ENCODE data around the gene ATP5PD. TPM values are rescaled to one million over a fixed set of nuclear protein-coding genes. Genes with fewer than 3 reads are reported as not detected.

ATP5PD gene
- total and polyA plus RNA-seq, 2 of the 13 experiments (the other 11 are each of a cell fraction or from before 2014, with no cell fraction given), result 158 to 428 TPM

GRCh38 chr17:75096082-75096625 is 49.4 kb upstream of the ATP5PD start:
- no peaks in the 10 kb centered on the region; the same call in 1 of the 2 replicates for H4K20me1 ChIP-seq (ENCODE audit: insufficient read depth, low read length)
- H3K9ac ChIP-seq (ENCODE audit: insufficient read depth, low read depth, low read length), result peak overlapping the region; percentile 44
- peak overlapping the region in 1 of 3 experiments; percentile 22; a peak in 1 of 6 replicates for H3K4me3 ChIP-seq (replicated peaks in 1 of 3; ENCODE audit: insufficient read depth in 1 of 3, low read depth in 2 of 3, low read length in 3 of 3)
- CTCF ChIA-PET (ENCODE audit: low intra/inter-chr PET ratio, low total read pairs), result interaction anchor here (1.1 kb wide), 1 partner anchor 26 kb away, joined by 3 read pairs; no protein-coding TSS in a partner anchor
- peak; percentile 96 for FAIRE-seq
- peaks cover 3 to 25% of the 10 kb centered on the region in 2 experiments; a peak in 3 of 5 replicates for H3K27me3 ChIP-seq (ENCODE audit: control insufficient read depth in 1 of 2, insufficient read depth in 2 of 2, low read length in 2 of 2)
- WGBS (ENCODE audit: low lambda C conversion rate), result 8% methylated on average over 14 of the region's 14 CpGs
- H3K4me1 ChIP-seq (ENCODE audit: insufficient read depth, low read length), result peaks cover 61% of the 10 kb centered on the region
- no peaks in the 10 kb centered on the region for H3K36me3 ChIP-seq (replicated peaks in 1 of 2; ENCODE audit: control insufficient read depth in 1 of 2, insufficient read depth in 2 of 2, low read length in 2 of 2)
- ATAC-seq, result peak; percentile 66
- no peak overlapping the region for H3K27ac ChIP-seq (ENCODE audit: extremely low read length, insufficient read depth, low read length)
- intact Hi-C loops (cut with micrococcal nuclease; ENCODE audit: unreplicated experiment), result no loop called here
- in situ Hi-C loops (cut with HindIII; ENCODE audit: extremely low pct_ligation_motif_present, low pct_unique_long_range_greater_than_20kb), result no loop called here
- DNase-seq (ENCODE audit: low spot score), result peak; percentile 91
- H2AFZ ChIP-seq (ENCODE audit: low read length), result no peak overlapping the region
- H3K79me2 ChIP-seq (ENCODE audit: insufficient read depth, low read length), result no peaks in the 10 kb centered on the region
- BruUV-seq (replicated peaks), result no TSS peak
- peak overlapping the region; percentile 67 for H3K4me2 ChIP-seq (ENCODE audit: low read depth, low read length)
- H3K9me3 ChIP-seq (ENCODE audit: low read length), result no peaks in the 10 kb centered on the region
- POLR2A ChIA-PET, result interaction anchor here (0.8 to 1.8 kb wide), 12 partner anchors 8 to 360 kb away, joined by 3 to 20 read pairs (median 6); partner anchors contain the start of genes ARMC7, MRPL58, NT5C and SLC16A5
- no peak for TF ChIP-seq ZNF10 (CRISPR knock-in tag; IDR thresholded peaks at IDR 0.05; ENCODE audit: borderline replicate concordance, low read depth)
- TF ChIP-seq, protein P1, sequence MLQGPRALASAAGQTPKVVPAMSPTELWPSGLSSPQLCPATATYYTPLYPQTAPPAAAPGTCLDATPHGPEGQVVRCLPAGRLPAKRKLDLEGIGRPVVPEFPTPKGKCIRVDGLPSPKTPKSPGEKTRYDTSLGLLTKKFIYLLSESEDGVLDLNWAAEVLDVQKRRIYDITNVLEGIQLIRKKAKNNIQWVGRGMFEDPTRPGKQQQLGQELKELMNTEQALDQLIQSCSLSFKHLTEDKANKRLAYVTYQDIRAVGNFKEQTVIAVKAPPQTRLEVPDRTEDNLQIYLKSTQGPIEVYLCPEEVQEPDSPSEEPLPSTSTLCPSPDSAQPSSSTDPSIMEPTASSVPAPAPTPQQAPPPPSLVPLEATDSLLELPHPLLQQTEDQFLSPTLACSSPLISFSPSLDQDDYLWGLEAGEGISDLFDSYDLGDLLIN (CRISPR knock-in tag; IDR thresholded peaks at IDR 0.05; ENCODE audit: borderline replicate concordance), result no peak
- TF ChIP-seq ZNF709 (CRISPR knock-in tag; IDR thresholded peaks at IDR 0.05), result no peak
- no peak for TF ChIP-seq THAP7 (CRISPR knock-in tag; IDR thresholded peaks at IDR 0.05)
- TF ChIP-seq, protein P2, sequence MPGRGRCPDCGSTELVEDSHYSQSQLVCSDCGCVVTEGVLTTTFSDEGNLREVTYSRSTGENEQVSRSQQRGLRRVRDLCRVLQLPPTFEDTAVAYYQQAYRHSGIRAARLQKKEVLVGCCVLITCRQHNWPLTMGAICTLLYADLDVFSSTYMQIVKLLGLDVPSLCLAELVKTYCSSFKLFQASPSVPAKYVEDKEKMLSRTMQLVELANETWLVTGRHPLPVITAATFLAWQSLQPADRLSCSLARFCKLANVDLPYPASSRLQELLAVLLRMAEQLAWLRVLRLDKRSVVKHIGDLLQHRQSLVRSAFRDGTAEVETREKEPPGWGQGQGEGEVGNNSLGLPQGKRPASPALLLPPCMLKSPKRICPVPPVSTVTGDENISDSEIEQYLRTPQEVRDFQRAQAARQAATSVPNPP (CRISPR knock-in tag; IDR thresholded peaks at IDR 0.05), result no peak
- no peak for TF ChIP-seq BATF2 (CRISPR knock-in tag; IDR thresholded peaks at IDR 0.05)
- TF ChIP-seq PRPF4 (IDR thresholded peaks at IDR 0.05; ENCODE audit: low read depth, low read length, poor library complexity, severe bottlenecking), result no peak
- TF ChIP-seq SUZ12 (IDR thresholded peaks at IDR 0.05; ENCODE audit: low read depth, low read length), result no peak
- no peak for TF ChIP-seq THAP8 (CRISPR knock-in tag; IDR thresholded peaks at IDR 0.05; ENCODE audit: borderline replicate concordance)
- TF ChIP-seq, protein P3, sequence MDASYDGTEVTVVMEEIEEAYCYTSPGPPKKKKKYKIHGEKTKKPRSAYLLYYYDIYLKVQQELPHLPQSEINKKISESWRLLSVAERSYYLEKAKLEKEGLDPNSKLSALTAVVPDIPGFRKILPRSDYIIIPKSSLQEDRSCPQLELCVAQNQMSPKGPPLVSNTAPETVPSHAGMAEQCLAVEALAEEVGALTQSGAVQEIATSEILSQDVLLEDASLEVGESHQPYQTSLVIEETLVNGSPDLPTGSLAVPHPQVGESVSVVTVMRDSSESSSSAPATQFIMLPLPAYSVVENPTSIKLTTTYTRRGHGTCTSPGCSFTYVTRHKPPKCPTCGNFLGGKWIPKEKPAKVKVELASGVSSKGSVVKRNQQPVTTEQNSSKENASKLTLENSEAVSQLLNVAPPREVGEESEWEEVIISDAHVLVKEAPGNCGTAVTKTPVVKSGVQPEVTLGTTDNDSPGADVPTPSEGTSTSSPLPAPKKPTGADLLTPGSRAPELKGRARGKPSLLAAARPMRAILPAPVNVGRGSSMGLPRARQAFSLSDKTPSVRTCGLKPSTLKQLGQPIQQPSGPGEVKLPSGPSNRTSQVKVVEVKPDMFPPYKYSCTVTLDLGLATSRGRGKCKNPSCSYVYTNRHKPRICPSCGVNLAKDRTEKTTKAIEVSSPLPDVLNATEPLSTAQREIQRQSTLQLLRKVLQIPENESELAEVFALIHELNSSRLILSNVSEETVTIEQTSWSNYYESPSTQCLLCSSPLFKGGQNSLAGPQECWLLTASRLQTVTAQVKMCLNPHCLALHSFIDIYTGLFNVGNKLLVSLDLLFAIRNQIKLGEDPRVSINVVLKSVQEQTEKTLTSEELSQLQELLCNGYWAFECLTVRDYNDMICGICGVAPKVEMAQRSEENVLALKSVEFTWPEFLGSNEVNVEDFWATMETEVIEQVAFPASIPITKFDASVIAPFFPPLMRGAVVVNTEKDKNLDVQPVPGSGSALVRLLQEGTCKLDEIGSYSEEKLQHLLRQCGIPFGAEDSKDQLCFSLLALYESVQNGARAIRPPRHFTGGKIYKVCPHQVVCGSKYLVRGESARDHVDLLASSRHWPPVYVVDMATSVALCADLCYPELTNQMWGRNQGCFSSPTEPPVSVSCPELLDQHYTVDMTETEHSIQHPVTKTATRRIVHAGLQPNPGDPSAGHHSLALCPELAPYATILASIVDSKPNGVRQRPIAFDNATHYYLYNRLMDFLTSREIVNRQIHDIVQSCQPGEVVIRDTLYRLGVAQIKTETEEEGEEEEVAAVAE (CRISPR knock-in tag; IDR thresholded peaks at IDR 0.05; ENCODE audit: borderline replicate concordance), result 0 out of 2 replicates have a peak, but pooled peaks have one; percentile 43
- no peak for TF ChIP-seq MXD3 (CRISPR knock-in tag; IDR thresholded peaks at IDR 0.05)
- no peak for TF ChIP-seq MBNL3 (CRISPR knock-in tag; conservative IDR thresholded peaks at IDR 0.05)
- peak; percentile 99 for TF ChIP-seq HIVEP1 (CRISPR knock-in tag; IDR thresholded peaks at IDR 0.05)
- TF ChIP-seq ARNTL (CRISPR knock-in tag; IDR thresholded peaks at IDR 0.05), result no peak
